Measurements from ENCODE around the gene TANC2. TPM values are rescaled to one million over a fixed set of nuclear protein-coding genes. Genes with fewer than 3 reads are reported as not detected.

The TANC2 gene
- total RNA-seq, result 100 to 1,000 TPM in 1 of 2 donors, 1 to 10 TPM in 1; 8.0 to 193 TPM

DNA sequence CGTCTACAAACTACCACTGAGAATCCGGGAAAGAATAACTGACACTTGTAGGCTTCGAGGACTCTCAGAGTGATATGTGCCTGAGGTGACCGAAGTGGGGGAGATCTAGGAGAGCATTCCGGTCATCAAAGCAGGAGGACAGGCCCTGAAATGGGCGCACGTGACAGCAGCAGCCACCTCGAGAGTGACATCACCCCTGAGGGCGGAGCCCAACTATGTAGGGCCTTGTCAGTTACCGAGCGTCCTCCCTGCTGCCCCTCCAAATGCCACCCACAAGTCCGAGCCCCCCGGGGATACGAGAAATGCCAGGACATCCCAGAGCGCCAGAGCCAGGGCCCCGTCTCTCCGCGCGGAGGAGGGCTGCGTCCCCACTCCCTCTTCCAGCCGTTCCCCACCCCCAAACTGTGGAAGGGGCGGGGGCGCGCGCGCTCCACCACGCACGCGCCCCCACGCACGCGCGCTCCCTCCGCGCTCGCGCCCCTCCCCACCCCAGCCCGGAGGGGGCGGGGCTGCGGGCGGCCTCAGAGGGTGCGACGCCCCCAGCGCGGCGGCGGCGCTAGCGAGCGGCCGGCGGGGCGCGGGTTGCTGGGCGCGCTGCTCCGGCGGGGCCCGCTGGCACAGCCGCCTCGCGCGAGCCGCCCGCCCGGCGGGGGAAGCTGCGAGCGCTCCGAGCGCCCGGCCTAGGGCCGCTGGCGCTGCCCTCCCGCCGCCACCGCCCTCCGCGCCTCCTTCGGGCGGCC lies at the start of gene TANC2:
TANC2 (plus strand) TSS at position 550 of the 740 bp plus-strand sequence. CDS start 43,325 bp downstream, outside the sequence.
- peak within 1 kb of the TSS; percentile 78 to 85 for H3K27ac ChIP-seq
- H3K4me3 ChIP-seq, result peak within 1 kb of the TSS; percentile 85 to 94
- H3K36me3 ChIP-seq, result no peaks in the 10 kb centered on the region
- no peaks in the 10 kb centered on the region for H3K27me3 ChIP-seq (replicated peaks; ENCODE audit: insufficient read depth)
- intact Hi-C loops (cut with DNase I), result no loop called here
- WGBS, result 2% methylated on average over 51 of the region's 81 CpGs
- peak; percentile 48 for TF ChIP-seq POLR2A (IDR thresholded peaks at IDR 0.05)
- TF ChIP-seq, protein P1, sequence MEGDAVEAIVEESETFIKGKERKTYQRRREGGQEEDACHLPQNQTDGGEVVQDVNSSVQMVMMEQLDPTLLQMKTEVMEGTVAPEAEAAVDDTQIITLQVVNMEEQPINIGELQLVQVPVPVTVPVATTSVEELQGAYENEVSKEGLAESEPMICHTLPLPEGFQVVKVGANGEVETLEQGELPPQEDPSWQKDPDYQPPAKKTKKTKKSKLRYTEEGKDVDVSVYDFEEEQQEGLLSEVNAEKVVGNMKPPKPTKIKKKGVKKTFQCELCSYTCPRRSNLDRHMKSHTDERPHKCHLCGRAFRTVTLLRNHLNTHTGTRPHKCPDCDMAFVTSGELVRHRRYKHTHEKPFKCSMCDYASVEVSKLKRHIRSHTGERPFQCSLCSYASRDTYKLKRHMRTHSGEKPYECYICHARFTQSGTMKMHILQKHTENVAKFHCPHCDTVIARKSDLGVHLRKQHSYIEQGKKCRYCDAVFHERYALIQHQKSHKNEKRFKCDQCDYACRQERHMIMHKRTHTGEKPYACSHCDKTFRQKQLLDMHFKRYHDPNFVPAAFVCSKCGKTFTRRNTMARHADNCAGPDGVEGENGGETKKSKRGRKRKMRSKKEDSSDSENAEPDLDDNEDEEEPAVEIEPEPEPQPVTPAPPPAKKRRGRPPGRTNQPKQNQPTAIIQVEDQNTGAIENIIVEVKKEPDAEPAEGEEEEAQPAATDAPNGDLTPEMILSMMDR (IDR thresholded peaks at IDR 0.05), result peak in 1 of 4 experiments; percentile 7
- TF ChIP-seq POLR2AphosphoS5 (IDR thresholded peaks at IDR 0.05), result no peak
- no peaks in the 10 kb centered on the region for H3K9me3 ChIP-seq
- peak; percentile 73 for DNase-seq (ENCODE audit: low spot score)
- no peaks in the 10 kb centered on the region for H3K4me1 ChIP-seq (replicated peaks)

- Histone ChIP-seq H3K27me3 (replicated peaks; ENCODE audit: insufficient read depth) (no peaks in the 10 kb centered on the region), H3K4me1 (replicated peaks) (no peaks in the 10 kb centered on the region), H3K4me3 (no peak overlapping the region), H3K27ac (no peak overlapping the region), H3K9me3 (no peaks in the 10 kb centered on the region), H3K36me3 (no peaks in the 10 kb centered on the region)
- TF ChIP-seq POLR2A (IDR thresholded peaks at IDR 0.05) (no peak), POLR2AphosphoS5 (IDR thresholded peaks at IDR 0.05) (no peak)
- TF ChIP-seq, protein P1 (IDR thresholded peaks at IDR 0.05), result no peak
- WGBS, result 46% methylated on average over 9 of the region's 9 CpGs
- intact Hi-C loops (cut with DNase I), result no loop called here
- DNase-seq (ENCODE audit: low spot score), result no peak
Observed at GRCh38 chr17:62916684-62917571, 49.1 kb upstream of the TANC2 start.

DNA sequence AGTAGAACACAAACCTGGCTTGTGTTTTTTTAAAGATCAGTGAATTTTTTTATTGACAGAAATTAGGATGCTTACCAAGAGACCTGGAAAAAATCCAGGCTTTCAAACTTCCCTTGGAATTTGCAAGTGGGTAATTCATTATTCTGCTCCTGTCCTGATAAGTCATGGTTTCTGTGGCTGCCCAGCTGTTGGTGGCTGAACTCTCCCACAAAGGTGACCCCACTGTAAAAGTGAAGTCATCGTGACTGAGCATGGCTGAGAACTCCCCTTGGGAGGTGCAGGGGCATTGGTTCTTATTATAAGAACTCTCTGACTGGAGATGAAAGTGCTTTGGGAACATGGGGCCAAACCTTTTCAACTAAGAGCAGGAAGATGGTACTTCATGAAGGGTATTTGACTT lies 46.6 kb upstream of the TANC2 start:
- TF ChIP-seq, protein P1 (IDR thresholded peaks at IDR 0.05), result no peak
- no peak for TF ChIP-seq POLR2A (IDR thresholded peaks at IDR 0.05)
- no peak for TF ChIP-seq POLR2AphosphoS5 (IDR thresholded peaks at IDR 0.05)
- no peaks in the 10 kb centered on the region for H3K36me3 ChIP-seq
- no peaks in the 10 kb centered on the region for H3K27me3 ChIP-seq (replicated peaks; ENCODE audit: insufficient read depth)
- no peaks in the 10 kb centered on the region for H3K4me1 ChIP-seq (replicated peaks)
- H3K27ac ChIP-seq, result no peak overlapping the region
- WGBS, result 47% methylated on average over 1 of the region's 1 CpG
- no peaks in the 10 kb centered on the region for H3K9me3 ChIP-seq
- intact Hi-C loops (cut with DNase I), result no loop called here
- DNase-seq (ENCODE audit: low spot score), result no peak
- no peak overlapping the region for H3K4me3 ChIP-seq

DNA sequence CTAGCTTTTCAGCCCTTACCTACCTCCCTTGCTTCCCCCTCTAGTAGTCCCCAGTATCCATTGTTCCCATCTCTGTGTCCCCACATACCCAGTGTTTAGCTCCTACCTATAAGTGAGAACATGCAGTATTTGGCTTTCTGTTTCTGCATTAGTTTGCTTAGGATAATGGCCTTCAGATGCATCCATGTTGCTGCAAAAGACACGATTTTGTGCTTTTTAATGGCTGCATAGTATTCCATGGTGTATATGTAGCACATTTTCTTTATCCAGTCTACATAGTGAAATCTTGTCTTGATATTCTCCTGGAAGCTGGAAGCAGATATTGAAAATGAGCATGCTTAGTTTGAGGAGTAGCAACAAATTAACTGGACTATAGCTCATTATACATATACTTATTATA lies 45.7 kb upstream of the TANC2 start:
- TF ChIP-seq, protein P1 (IDR thresholded peaks at IDR 0.05), result no peak
- TF ChIP-seq POLR2A (IDR thresholded peaks at IDR 0.05), result no peak
- no peak for TF ChIP-seq POLR2AphosphoS5 (IDR thresholded peaks at IDR 0.05)
- H3K9me3 ChIP-seq, result no peaks in the 10 kb centered on the region
- WGBS, result 96% methylated on average over 1 of the region's 1 CpG
- H3K4me1 ChIP-seq (replicated peaks), result no peaks in the 10 kb centered on the region
- no peaks in the 10 kb centered on the region for H3K36me3 ChIP-seq
- no peak overlapping the region for H3K4me3 ChIP-seq
- intact Hi-C loops (cut with DNase I), result no loop called here
- H3K27ac ChIP-seq, result no peak overlapping the region
- no peaks in the 10 kb centered on the region for H3K27me3 ChIP-seq (replicated peaks; ENCODE audit: insufficient read depth)
- DNase-seq (ENCODE audit: low spot score), result no peak

All from prostate gland (tissue), 2 donors.